ENCODE data around the gene ZFHX3. TPM values are rescaled to one million over a fixed set of nuclear protein-coding genes. Genes with fewer than 3 reads are reported as not detected.

Gene ZFHX3
- total RNA-seq, 2 donors from 2014 or later, result 57.7 to 70.1 TPM

DNA sequence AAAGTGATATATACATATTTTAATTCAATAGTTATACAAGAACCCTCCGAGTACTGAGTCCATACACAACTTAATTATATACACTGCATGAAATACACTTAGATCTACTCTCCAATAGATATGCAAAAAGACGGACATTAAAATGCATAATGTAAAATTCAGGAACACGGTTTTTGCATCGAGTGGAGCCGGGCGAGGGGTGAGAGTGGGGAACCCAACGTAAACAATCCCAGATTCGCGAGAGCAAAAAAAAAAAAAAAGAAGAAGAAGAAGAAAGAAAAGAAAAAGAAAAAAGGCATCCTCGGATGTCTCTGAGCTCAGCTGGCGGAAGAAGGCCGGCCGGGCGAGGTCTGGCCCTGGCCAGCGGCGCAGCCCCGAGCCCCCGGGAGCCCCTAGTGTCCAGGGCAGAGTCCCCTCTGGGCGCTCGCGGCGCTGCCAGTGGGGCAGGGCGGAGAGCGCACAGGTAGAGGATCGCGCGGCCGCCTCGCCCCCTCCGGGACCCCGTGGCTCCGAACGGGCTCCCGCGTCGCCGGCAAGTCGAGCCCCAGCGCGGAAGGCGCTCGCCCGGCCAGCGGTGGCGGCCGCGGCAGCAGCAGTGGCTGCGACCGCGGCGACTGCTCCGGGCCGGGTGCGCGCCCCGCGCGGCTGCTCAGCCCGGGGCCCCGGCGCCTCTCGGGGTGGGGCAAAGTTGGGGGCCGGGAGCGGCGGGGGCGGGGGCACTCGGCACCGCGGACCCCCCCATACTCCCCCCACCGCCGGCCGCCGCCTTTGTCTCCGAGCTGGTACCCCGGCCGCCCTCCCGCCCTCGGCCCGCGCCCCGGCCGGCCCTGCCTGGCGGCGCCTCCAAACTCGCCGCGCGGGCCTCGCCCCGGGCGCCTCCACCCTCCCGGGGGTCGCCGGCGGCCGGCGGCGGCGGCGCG is 9.6 kb upstream of the ZFHX3 start:
- peaks cover 27 to 45% of the 10 kb centered on the region in 2 donors for H3K4me1 ChIP-seq (ENCODE audit: control insufficient read depth in 1 of 2, low read depth in 2 of 2)
- no peak for DNase-seq (ENCODE audit: low spot score)
- no peak for TF ChIP-seq CTCF (IDR thresholded peaks at IDR 0.05)
- peak overlapping the region; percentile 86 for H3K4me3 ChIP-seq
- no peaks in the 10 kb centered on the region for H3K9me3 ChIP-seq
- no peak for ATAC-seq (ENCODE audit: insufficient number of reproducible peaks, low FRiP score, low read depth)
- no peaks in the 10 kb centered on the region for H3K36me3 ChIP-seq
- no peaks in the 10 kb centered on the region for H3K27me3 ChIP-seq (replicated peaks; ENCODE audit: insufficient read depth)
- peak overlapping the region; percentile 95 to 99 for H3K27ac ChIP-seq

DNA sequence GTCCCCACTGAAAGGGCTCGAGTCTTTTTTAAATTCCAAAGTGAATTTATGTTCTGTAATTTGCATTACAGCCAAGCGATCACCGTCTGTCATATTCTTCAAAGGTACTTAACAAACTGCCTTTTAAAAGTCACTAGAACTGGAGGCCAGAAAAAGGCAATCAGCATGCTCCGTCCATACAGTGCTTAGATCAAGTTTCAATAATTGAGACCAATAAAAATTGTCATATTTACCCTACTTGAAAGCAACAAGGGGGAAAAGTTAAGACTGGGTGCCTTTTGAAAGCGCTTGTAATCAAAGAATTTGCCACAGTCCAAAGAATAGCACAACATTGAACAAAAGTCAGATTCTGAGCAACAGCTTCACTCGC is 9.0 kb upstream of the ZFHX3 start:
- Histone ChIP-seq H3K36me3 (no peaks in the 10 kb centered on the region), H3K4me1 (ENCODE audit: control insufficient read depth in 1 of 2, low read depth in 2 of 2) (peaks cover 31 to 52% of the 10 kb centered on the region in 2 donors), H3K27me3 (replicated peaks; ENCODE audit: insufficient read depth) (no peaks in the 10 kb centered on the region), H3K9me3 (no peaks in the 10 kb centered on the region), H3K4me3 (peak overlapping the region; percentile 86), H3K27ac (peak overlapping the region; percentile 95 to 99)
- no peak for TF ChIP-seq CTCF (IDR thresholded peaks at IDR 0.05)
- DNase-seq (ENCODE audit: low spot score), result no peak
- no peak for ATAC-seq (ENCODE audit: insufficient number of reproducible peaks, low FRiP score, low read depth)

GRCh38 chr16:73056448-73056847 is 8.5 kb upstream of the ZFHX3 start:
- Histone ChIP-seq H3K27ac (peak overlapping the region; percentile 95 to 99), H3K4me1 (ENCODE audit: control insufficient read depth in 1 of 2, low read depth in 2 of 2) (peaks cover 32 to 56% of the 10 kb centered on the region in 2 donors), H3K36me3 (no peaks in the 10 kb centered on the region), H3K27me3 (replicated peaks; ENCODE audit: insufficient read depth) (no peaks in the 10 kb centered on the region), H3K9me3 (no peaks in the 10 kb centered on the region), H3K4me3 (peak overlapping the region; percentile 86)
- no peak for DNase-seq (ENCODE audit: low spot score)
- ATAC-seq (ENCODE audit: insufficient number of reproducible peaks, low FRiP score, low read depth), result no peak
- no peak for TF ChIP-seq CTCF (IDR thresholded peaks at IDR 0.05)

DNA sequence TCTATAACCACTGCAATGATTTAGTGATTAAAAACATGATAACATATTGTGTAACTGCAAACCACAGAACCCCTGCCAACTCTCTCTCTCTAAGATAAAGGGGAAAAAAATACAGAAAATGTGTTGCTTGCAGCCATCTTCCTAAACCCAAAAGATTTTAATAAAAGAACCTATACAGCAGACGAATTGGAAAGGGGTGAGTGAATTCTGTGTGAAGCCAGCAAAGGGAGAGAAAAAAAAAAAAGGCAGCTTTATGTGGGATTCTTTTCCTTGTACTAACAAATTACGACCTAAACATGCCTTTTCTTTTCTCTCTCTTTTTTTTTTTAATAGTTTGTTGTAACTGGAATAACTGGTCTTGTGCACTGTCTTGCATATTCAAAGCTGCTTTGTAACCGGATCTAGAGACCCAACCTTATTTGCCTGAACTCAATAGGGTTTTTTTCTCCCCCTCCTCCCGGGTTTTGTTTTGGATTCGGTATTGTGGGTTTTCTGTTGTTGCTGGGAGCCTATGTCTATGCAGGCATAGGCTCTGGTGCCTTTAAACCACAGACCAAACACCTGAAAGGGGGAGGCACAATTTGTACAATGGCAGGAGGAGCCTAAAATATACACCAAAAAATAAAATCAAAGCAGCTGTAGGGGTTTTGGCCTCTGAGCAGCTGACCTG is 7.0 kb upstream of the ZFHX3 start:
- Histone ChIP-seq H3K4me3 (peak overlapping the region; percentile 86), H3K9me3 (no peaks in the 10 kb centered on the region), H3K4me1 (ENCODE audit: control insufficient read depth in 1 of 2, low read depth in 2 of 2) (peaks cover 42 to 58% of the 10 kb centered on the region in 2 donors), H3K27ac (peak overlapping the region; percentile 95 to 99), H3K27me3 (replicated peaks; ENCODE audit: insufficient read depth) (no peaks in the 10 kb centered on the region), H3K36me3 (no peaks in the 10 kb centered on the region)
- TF ChIP-seq CTCF (IDR thresholded peaks at IDR 0.05), result no peak
- ATAC-seq (ENCODE audit: insufficient number of reproducible peaks, low FRiP score, low read depth), result no peak
- DNase-seq (ENCODE audit: low spot score), result no peak

- H3K4me3 ChIP-seq, result peak overlapping the region; percentile 86
- H3K36me3 ChIP-seq, result no peaks in the 10 kb centered on the region
- no peaks in the 10 kb centered on the region for H3K27me3 ChIP-seq (replicated peaks; ENCODE audit: insufficient read depth)
- no peak for DNase-seq (ENCODE audit: low spot score)
- peak overlapping the region; percentile 95 to 99 for H3K27ac ChIP-seq
- no peak for ATAC-seq (ENCODE audit: insufficient number of reproducible peaks, low FRiP score, low read depth)
- TF ChIP-seq CTCF (IDR thresholded peaks at IDR 0.05), result no peak
- H3K9me3 ChIP-seq, result no peaks in the 10 kb centered on the region
- H3K4me1 ChIP-seq (ENCODE audit: control insufficient read depth in 1 of 2, low read depth in 2 of 2), result peaks cover 47 to 63% of the 10 kb centered on the region in 2 donors
These were observed 6.5 kb upstream of the ZFHX3 start for GRCh38 chr16:73054498-73054812.
